HG03097 (cell line): ENCODE data around the gene NFKBIL1.
"Not testable (repeated sequence)": the region's sequence is repeated elsewhere in the genome, so short reads cannot be mapped to it uniquely, and the experiment has no call there.

Source experiments
- ATAC-seq: cut with Tn5 transposase; IDR thresholded peaks from one replicate; pipeline ENCODE4 v1.9.1; 2021; ENCODE audit not compliant: unreplicated experiment, low FRiP score

Gene NFKBIL1

DNA sequence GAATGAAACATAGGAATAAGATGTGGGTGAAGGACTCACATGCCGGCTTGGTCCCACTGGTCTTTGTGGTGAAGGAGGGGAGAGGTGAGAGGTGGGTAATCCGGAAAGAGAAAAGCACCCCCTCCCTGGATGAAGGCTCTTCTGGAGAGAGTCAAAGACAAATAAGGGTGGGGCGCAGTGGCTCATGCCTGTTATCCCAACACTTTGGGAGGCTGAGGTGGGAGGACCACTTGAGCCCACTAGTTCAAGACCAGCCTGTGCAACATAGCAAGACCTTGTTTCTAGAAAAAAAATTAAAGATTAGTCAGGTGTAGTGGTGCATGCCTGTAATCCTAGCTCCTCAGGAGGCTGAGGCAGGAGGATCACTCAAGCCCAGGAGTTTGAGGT lies 31.7 kb downstream of the NFKBIL1 start:
- ATAC-seq, result no peak

- ATAC-seq, result no peak
Measured at GRCh38 chr6:31579546-31580437, 32.4 kb downstream of the NFKBIL1 start.

GRCh38 chr6:31580438-31580740 lies 33.0 kb downstream of the NFKBIL1 start:
- no peak for ATAC-seq

DNA sequence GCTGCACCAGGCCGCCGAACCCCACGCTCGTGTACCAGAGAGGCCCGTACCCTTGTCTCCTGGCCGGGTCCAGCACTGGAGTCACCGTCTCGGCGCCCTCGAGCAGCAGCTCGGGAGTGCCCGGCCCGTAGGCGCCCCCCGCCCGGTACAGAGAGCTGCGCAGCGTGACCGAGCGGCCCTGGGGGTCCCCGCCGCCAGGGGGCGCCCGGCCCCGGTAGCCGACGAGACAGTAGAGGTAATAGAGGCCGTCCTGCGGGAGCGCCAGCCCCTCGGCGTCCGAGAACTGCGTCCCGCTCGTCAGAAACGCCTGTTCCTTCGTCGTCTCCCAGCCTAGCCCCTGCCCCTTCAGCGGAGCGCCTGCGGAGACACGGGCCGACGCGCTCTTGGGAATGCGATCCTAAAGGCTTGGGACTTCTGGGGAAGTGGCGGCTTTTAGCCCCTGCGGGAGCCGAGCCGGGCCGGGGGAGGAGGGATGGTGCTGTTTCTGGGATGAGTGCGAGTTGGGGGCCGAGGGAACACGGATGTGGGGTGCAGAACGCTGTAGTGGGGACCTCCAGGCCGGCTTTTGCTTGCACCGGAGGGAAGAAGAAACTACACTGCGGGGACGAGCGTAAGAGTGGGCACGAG lies 33.5 kb downstream of the NFKBIL1 start:
- ATAC-seq, result peak; percentile 58

DNA sequence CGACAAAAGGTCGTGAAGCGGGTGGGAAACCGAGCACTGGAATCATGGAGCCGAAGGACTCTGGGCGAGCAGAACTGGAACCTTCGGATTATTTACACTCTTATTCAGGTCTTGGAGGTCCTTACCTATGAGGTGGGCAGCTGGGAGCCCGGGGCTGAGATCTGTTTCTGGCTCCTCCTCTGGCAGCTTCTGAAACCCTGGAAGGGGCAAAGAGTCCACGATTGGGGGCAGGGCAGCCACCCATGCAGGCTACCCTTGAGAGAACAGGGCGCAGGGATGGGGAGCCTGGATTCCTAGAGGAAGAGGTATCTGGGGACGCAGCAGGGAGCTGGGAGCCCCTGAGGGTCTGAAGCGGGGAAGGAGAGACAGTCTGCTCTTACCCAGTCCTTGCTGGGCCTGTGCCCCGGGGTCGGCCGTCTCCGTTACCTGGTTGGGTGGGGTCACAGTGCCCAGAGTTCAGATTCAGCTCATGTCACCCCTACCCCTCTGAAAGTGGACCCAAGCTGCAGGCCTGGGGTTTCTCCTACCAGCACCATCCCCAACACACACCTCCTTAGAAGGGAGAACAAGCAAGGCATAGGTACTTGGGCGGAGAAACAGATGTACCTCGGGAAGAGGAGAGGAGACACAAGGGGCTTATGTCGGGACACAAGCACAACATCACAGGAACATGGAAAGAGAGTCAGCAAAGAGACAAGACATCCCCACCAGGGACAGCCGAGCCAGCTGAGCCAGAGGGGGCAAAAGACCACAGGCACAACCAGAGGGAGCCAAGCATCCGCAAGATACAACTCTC lies 34.2 kb downstream of the NFKBIL1 start:
- no peak for ATAC-seq

GRCh38 chr6:31582230-31582643 lies 34.8 kb downstream of the NFKBIL1 start, which contains the start of gene LTB:
TSS of gene LTB (minus strand) at chr6:31582424. CDS start at chr6:31582417, 7 bp downstream.
- ATAC-seq, result no peak

GRCh38 chr6:31585491-31585890 lies 38.1 kb downstream of the NFKBIL1 start:
- ATAC-seq, result no peak

- no peak for ATAC-seq
Measured at GRCh38 chr6:31586008-31586407, 38.6 kb downstream of the NFKBIL1 start, which contains the start of gene LST1. TSS of gene LST1 (plus strand) at chr6:31586277. CDS start at chr6:31587300, 1,023 bp downstream.

GRCh38 chr6:31586599-31587281 lies 39.3 kb downstream of the NFKBIL1 start:
- ATAC-seq, result no peak

DNA sequence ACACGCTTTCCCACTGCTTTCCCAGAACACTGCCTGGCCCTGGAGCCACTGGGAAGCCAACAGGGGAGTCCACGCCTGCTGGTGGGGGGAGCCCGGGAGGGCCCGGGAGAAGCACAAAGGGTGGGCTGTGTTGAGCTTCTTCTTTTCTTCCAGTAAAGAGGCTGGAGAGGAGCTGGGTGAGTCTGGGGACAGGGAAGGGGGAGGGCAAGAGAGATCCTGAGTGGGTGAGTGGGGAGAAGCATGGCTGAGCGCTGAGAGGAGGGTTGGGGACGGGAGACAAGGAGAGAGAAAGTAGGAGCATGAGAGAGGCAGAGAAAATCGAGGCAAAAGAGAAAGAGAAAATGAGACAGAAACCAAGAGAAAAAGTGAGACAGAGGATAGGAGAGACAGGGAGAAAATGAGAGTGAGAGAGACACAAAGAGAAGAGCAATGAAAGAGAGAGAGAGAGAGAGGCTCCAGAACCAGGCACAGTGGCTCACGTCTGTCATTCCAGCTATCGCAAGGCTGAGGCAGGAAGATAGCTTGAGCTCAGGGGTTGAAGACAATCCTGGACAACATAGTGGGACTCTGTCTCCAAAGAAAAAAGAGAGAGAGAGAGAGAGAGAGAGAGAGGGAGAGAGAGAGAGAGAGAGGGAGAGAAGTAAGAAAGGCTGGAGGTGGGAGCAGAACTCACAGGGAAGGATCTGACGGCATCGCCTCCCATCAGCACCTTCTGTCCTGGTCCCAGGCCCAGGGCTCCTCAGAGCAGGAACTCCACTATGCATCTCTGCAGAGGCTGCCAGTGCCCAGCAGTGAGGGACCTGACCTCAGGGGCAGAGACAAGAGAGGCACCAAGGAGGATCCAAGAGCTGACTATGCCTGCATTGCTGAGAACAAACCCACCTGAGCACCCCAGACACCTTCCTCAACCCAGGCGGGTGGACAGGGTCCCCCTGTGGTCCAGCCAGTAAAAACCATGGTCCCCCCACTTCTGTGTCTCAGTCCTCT lies 40.7 kb downstream of the NFKBIL1 start:
- ATAC-seq, result no peak

- no peak for ATAC-seq
Measured at GRCh38 chr6:31588871-31589650, 41.7 kb downstream of the NFKBIL1 start.

DNA sequence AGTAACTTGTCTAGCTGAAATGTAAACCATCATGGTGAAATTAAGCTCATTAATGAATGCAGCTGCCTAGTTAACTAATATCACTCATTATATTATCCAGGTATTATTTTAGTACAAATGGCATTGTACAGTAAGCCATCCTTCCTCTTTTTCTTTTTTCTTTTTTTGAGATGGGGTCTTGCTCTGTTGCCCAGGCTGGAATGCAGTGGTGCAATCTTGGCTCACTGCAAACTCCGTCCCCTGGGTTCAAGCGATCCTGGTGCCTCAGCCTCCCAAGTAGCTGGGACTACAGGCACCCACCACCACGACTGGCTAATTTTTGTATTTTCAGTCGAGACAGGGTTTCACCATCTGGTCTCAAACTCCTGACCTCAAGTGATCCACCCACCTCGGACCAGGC lies 43.3 kb downstream of the NFKBIL1 start:
- not testable (repeated sequence) for ATAC-seq

GRCh38 chr6:31592396-31592771 lies 45.0 kb downstream of the NFKBIL1 start:
- no peak for ATAC-seq

GRCh38 chr6:31597006-31597405 lies 49.6 kb downstream of the NFKBIL1 start:
- ATAC-seq, result no peak

DNA sequence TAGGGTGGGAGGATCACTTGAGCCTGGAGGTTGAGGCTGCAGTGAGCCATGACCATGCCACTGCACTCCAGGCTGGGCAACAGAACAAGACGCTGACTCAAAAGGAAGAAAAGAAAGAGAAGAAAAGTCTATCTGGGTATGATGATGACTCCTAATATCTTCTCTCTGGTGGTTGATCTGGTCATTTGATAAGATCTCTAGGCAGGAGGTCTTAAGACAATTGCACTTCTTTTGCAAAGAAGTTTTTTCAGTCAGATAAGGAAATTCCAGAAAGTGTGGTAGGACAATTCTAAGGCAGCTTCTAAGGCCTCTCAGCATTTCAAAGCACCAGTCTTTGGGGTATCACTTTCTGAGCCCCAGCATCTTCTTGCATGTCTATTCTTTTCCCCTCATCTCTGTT lies 59.9 kb downstream of the NFKBIL1 start:
- ATAC-seq, result no peak
